ENCODE measurements around the gene OR2V2.

GRCh38 chr5:181192337-181193046 lies 45.1 kb downstream of the OR2V2 start:
- TF ChIP-seq EZH2 (IDR thresholded peaks at IDR 0.05; ENCODE audit: low read length, unreplicated experiment) (no peak), CTCF (conservative IDR thresholded peaks at IDR 0.05; ENCODE audit: low read depth, low read length) (no peak)
